ENCODE results near the gene ACOX1. TPM values are rescaled to one million over a fixed set of nuclear protein-coding genes. Genes with fewer than 3 reads are reported as not detected.

Gene ACOX1
- total RNA-seq, 1 experiment from 2014 or later, result 40.9 TPM

GRCh38 chr17:75994802-75995370 is 15.9 kb upstream of the ACOX1 start:
- no peak for ATAC-seq
- CTCF ChIA-PET, result interaction anchor here (0.7 to 1.8 kb wide), 2 partner anchors 90 to 285 kb away, joined by 3 to 6 read pairs; partner anchors contain the start of gene MRPL38
- Mint-ChIP-seq H3K4me3 (no peak overlapping the region), H3K9me3 (no peaks in the 10 kb centered on the region), H3K27ac (no peak overlapping the region), H3K27me3 (ENCODE audit: low read depth) (no peaks in the 10 kb centered on the region), H3K36me3 (peaks cover 18% of the 10 kb centered on the region), H3K4me1 (peaks cover 9% of the 10 kb centered on the region)
- DNase-seq (ENCODE audit: low spot score), result no peak
- TF ChIP-seq GABPB1 (CRISPR knock-in tag; IDR thresholded peaks at IDR 0.05) (no peak), SP1 (CRISPR knock-in tag; conservative IDR thresholded peaks at IDR 0.05) (no peak), JUN (CRISPR knock-in tag; IDR thresholded peaks at IDR 0.05) (no peak), NR1H2 (CRISPR knock-in tag; IDR thresholded peaks at IDR 0.05) (no peak), ZSCAN18 (CRISPR knock-in tag; IDR thresholded peaks at IDR 0.05) (no peak), ZBTB21 (CRISPR knock-in tag; IDR thresholded peaks at IDR 0.05; ENCODE audit: borderline replicate concordance) (no peak), EMX1 (CRISPR knock-in tag; IDR thresholded peaks at IDR 0.05) (no peak), GRHL2 (CRISPR knock-in tag; IDR thresholded peaks at IDR 0.05; ENCODE audit: insufficient replicate concordance, severe bottlenecking) (no peak), ZNF219 (CRISPR knock-in tag; IDR thresholded peaks at IDR 0.05; ENCODE audit: borderline replicate concordance) (no peak), ZNF121 (CRISPR knock-in tag; IDR thresholded peaks at IDR 0.05) (no peak), PRDM15 (CRISPR knock-in tag; IDR thresholded peaks at IDR 0.05) (no peak), ZNF138 (CRISPR knock-in tag; conservative IDR thresholded peaks at IDR 0.05) (no peak), FOXJ3 (CRISPR knock-in tag; IDR thresholded peaks at IDR 0.05; ENCODE audit: borderline replicate concordance) (no peak), ZMAT4 (CRISPR knock-in tag; IDR thresholded peaks at IDR 0.05) (no peak), ZNF416 (CRISPR knock-in tag; IDR thresholded peaks at IDR 0.05) (no peak)
- TF ChIP-seq, protein P1, sequence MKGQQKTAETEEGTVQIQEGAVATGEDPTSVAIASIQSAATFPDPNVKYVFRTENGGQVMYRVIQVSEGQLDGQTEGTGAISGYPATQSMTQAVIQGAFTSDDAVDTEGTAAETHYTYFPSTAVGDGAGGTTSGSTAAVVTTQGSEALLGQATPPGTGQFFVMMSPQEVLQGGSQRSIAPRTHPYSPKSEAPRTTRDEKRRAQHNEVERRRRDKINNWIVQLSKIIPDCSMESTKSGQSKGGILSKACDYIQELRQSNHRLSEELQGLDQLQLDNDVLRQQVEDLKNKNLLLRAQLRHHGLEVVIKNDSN (CRISPR knock-in tag; IDR thresholded peaks at IDR 0.05), result no peak
- TF ChIP-seq, protein P2, sequence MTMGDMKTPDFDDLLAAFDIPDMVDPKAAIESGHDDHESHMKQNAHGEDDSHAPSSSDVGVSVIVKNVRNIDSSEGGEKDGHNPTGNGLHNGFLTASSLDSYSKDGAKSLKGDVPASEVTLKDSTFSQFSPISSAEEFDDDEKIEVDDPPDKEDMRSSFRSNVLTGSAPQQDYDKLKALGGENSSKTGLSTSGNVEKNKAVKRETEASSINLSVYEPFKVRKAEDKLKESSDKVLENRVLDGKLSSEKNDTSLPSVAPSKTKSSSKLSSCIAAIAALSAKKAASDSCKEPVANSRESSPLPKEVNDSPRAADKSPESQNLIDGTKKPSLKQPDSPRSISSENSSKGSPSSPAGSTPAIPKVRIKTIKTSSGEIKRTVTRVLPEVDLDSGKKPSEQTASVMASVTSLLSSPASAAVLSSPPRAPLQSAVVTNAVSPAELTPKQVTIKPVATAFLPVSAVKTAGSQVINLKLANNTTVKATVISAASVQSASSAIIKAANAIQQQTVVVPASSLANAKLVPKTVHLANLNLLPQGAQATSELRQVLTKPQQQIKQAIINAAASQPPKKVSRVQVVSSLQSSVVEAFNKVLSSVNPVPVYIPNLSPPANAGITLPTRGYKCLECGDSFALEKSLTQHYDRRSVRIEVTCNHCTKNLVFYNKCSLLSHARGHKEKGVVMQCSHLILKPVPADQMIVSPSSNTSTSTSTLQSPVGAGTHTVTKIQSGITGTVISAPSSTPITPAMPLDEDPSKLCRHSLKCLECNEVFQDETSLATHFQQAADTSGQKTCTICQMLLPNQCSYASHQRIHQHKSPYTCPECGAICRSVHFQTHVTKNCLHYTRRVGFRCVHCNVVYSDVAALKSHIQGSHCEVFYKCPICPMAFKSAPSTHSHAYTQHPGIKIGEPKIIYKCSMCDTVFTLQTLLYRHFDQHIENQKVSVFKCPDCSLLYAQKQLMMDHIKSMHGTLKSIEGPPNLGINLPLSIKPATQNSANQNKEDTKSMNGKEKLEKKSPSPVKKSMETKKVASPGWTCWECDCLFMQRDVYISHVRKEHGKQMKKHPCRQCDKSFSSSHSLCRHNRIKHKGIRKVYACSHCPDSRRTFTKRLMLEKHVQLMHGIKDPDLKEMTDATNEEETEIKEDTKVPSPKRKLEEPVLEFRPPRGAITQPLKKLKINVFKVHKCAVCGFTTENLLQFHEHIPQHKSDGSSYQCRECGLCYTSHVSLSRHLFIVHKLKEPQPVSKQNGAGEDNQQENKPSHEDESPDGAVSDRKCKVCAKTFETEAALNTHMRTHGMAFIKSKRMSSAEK (CRISPR knock-in tag; IDR thresholded peaks at IDR 0.05; ENCODE audit: borderline replicate concordance), result no peak
- TF ChIP-seq, protein P3, sequence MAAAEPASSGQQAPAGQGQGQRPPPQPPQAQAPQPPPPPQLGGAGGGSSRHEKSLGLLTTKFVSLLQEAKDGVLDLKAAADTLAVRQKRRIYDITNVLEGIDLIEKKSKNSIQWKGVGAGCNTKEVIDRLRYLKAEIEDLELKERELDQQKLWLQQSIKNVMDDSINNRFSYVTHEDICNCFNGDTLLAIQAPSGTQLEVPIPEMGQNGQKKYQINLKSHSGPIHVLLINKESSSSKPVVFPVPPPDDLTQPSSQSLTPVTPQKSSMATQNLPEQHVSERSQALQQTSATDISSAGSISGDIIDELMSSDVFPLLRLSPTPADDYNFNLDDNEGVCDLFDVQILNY (CRISPR knock-in tag; IDR thresholded peaks at IDR 0.05), result no peak
- TF ChIP-seq, protein P4, sequence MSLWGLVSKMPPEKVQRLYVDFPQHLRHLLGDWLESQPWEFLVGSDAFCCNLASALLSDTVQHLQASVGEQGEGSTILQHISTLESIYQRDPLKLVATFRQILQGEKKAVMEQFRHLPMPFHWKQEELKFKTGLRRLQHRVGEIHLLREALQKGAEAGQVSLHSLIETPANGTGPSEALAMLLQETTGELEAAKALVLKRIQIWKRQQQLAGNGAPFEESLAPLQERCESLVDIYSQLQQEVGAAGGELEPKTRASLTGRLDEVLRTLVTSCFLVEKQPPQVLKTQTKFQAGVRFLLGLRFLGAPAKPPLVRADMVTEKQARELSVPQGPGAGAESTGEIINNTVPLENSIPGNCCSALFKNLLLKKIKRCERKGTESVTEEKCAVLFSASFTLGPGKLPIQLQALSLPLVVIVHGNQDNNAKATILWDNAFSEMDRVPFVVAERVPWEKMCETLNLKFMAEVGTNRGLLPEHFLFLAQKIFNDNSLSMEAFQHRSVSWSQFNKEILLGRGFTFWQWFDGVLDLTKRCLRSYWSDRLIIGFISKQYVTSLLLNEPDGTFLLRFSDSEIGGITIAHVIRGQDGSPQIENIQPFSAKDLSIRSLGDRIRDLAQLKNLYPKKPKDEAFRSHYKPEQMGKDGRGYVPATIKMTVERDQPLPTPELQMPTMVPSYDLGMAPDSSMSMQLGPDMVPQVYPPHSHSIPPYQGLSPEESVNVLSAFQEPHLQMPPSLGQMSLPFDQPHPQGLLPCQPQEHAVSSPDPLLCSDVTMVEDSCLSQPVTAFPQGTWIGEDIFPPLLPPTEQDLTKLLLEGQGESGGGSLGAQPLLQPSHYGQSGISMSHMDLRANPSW (CRISPR knock-in tag; conservative IDR thresholded peaks at IDR 0.05; ENCODE audit: low read depth), result no peak
- POLR2A ChIA-PET, result no interaction called here

All from WTC11 (cell line).